ENCODE data around the gene IL6ST.

Gene IL6ST

GRCh38 chr5:55894135-55894534 is 100.6 kb downstream of the IL6ST start:
- DNase-seq, result no peak

GRCh38 chr5:55892479-55892878 is 102.3 kb downstream of the IL6ST start:
- no peak for DNase-seq

- DNase-seq, result no peak
Measured at GRCh38 chr5:55888205-55888604, 106.6 kb downstream of the IL6ST start.

GRCh38 chr5:55885359-55885758 is 109.4 kb downstream of the IL6ST start:
- DNase-seq, result no peak

Measured in inflammatory macrophage treated with lipopolysaccharide for 4 hours (primary cell).